Measurements from ENCODE around the gene MYBPC3.
"Not testable (repeated sequence)": the region's sequence is repeated elsewhere in the genome, so short reads cannot be mapped to it uniquely, and the experiment has no call there.

Gene MYBPC3

DNA sequence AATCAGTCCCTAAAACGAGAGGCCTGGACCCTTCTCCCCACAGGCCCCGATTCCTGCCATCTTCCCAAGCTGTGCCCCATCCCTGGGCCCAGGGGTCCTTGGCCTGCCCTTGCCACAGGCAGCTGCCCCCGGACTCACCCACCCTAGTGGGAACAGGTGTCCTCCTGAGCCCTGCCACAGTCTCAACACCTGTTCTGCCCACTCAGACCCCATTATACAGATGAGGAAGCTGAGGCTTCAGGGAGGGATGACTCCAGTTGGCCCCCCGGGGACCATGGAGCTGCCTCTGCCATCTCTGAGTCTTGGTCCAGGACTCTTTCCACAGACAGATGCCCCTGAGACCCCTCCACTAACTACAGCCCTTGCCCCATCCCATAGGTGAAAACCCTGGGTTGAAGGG lies 15.9 kb downstream of the MYBPC3 start:
- DNase-seq (ENCODE audit: low spot score) = no peak
- in situ Hi-C loops (cut with MboI; ENCODE audit: low pct_unique_long_range_greater_than_20kb, low sequenced_read_pairs, unreplicated experiment) = no loop called here
- TF ChIP-seq CTCF (IDR thresholded peaks at IDR 0.05; ENCODE audit: extremely low read depth, insufficient read depth, missing control alignments) = no peak

DNA sequence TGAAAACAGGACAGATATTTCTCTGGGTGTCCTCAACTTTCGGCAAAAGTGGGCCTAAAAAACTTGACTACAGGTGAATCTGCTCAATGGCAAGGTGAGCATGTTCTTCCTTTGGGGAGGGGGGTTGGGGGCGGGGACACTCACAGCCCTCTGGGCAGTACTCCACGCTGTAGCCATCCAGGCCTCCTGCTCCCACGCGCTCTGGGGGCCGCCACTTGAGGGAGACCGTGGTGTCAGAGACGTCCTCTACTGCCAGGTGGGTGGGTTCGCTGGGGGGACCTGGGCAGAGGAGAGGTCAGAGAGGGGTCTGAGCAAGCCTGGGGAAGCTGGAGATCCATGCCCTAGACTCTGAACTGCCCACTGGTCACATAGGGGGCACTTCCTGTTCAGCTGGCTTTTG lies 16.8 kb downstream of the MYBPC3 start:
- in situ Hi-C loops (cut with MboI; ENCODE audit: low pct_unique_long_range_greater_than_20kb, low sequenced_read_pairs, unreplicated experiment) = no loop called here
- no peak for TF ChIP-seq CTCF (IDR thresholded peaks at IDR 0.05; ENCODE audit: extremely low read depth, insufficient read depth, missing control alignments)
- no peak for DNase-seq (ENCODE audit: low spot score)

DNA sequence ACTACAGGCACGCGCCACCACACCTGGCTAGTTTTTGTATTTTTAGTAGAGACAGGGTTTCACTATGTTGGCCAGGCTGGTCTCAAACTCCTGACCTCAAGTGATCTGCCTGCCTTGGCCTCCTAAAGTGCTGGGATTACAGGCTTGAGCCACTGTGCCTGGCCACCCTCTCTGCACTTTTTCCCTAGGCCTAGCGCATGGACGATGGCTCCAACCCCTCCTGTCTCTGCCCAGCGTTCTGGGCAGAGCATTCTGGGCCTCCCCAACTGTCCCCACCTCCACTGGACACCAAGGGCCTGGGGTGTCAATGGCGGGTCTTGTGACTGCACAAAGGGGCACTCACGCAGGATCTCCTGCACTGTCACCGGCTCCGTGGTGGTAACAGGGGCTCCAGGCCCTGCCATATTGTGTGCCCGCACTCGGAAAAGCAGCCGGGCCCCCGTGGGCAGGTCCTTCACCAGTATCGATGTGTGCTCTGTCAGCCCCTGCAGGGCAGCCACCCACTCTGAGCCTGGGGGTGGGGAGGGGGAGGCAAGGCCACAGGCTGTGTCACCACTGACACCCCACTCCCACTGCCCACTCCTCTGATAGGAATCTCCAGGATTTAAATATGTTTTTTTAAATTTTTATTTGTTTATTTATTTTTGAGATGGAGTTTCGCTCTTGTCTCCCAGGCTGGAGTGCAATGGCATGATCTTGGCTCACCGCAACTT lies 17.6 kb downstream of the MYBPC3 start:
- DNase-seq (ENCODE audit: low spot score); in situ Hi-C loops (cut with MboI; ENCODE audit: low pct_unique_long_range_greater_than_20kb, low sequenced_read_pairs, unreplicated experiment): not testable (repeated sequence)

DNA sequence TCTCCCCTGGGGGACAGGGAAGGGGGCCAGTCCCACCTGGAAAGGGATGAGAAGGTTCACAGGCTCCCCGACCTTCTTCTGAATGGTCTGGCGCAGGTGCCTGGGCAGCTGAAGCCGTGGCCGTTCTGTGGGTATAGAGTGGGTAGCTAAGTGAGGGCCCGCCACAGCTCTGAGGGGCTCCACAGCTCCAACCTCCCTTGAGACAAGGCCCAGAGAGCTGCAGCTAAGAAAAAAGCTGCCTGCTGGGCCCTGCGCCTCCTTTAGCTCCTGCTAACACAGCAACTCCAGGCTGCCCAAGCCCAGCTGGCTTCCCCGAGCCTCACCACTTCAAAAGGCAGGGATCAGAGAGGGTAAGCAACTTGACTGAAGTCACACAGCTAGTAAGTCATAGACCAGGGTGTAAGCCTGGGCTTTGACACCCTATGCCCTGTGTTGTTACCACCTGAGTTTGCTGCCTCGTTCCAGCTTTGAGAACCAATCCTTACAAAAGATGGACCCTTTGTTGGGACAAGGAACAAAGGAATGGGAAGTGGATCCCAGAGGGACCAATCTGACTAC lies 18.5 kb downstream of the MYBPC3 start:
- TF ChIP-seq CTCF (IDR thresholded peaks at IDR 0.05; ENCODE audit: extremely low read depth, insufficient read depth, missing control alignments) = no peak
- DNase-seq (ENCODE audit: low spot score) = no peak
- in situ Hi-C loops (cut with MboI; ENCODE audit: low pct_unique_long_range_greater_than_20kb, low sequenced_read_pairs, unreplicated experiment) = no loop called here

GRCh38 chr11:47333526-47333845 lies 19.0 kb downstream of the MYBPC3 start:
- in situ Hi-C loops (cut with MboI; ENCODE audit: low pct_unique_long_range_greater_than_20kb, low sequenced_read_pairs, unreplicated experiment) = no loop called here
- TF ChIP-seq CTCF (IDR thresholded peaks at IDR 0.05; ENCODE audit: extremely low read depth, insufficient read depth, missing control alignments) = no peak
- DNase-seq (ENCODE audit: low spot score) = no peak

DNA sequence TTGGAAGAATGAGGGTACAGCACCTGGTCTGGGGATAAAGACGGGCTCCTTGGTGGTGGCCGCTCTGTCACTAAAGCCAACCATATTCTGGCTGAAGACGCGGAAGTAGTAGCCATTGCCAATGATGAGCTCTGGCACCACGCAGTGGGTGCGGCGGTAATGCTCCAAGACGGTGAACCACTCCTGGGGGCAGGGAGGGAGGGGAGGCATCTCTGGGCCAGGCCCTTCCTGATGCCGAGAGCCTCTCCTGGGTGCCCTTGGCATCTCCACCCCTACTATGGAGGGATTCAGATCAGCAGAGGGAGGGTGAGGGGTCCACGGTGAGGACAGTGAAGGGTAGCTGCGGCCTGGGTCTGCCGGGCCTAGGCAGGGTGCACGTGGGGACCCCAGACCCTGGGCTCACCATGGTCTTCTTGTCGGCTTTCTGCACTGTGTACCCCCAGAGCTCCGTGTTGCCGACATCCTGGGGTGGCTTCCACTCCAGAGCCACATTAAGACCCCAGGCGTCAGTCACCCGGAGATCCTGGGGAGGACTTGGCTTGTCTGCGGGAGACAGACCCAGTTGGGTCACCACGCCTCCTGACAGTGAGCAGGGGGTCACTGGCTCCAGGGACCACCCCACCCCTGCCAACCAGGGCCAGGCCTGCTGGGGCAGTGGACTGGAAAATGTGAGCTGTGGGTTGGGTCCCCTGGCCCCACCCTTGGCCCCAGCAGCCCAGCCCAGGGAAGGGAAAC lies 19.5 kb downstream of the MYBPC3 start:
- no peak for DNase-seq (ENCODE audit: low spot score)
- TF ChIP-seq CTCF (IDR thresholded peaks at IDR 0.05; ENCODE audit: extremely low read depth, insufficient read depth, missing control alignments) = no peak
- in situ Hi-C loops (cut with MboI; ENCODE audit: low pct_unique_long_range_greater_than_20kb, low sequenced_read_pairs, unreplicated experiment) = no loop called here

GRCh38 chr11:47332303-47332711 lies 20.2 kb downstream of the MYBPC3 start:
- in situ Hi-C loops (cut with MboI; ENCODE audit: low pct_unique_long_range_greater_than_20kb, low sequenced_read_pairs, unreplicated experiment) = no loop called here
- TF ChIP-seq CTCF (IDR thresholded peaks at IDR 0.05; ENCODE audit: extremely low read depth, insufficient read depth, missing control alignments) = no peak
- DNase-seq (ENCODE audit: low spot score) = no peak
